ENCODE measurements around the gene FILIP1.

The FILIP1 gene

DNA sequence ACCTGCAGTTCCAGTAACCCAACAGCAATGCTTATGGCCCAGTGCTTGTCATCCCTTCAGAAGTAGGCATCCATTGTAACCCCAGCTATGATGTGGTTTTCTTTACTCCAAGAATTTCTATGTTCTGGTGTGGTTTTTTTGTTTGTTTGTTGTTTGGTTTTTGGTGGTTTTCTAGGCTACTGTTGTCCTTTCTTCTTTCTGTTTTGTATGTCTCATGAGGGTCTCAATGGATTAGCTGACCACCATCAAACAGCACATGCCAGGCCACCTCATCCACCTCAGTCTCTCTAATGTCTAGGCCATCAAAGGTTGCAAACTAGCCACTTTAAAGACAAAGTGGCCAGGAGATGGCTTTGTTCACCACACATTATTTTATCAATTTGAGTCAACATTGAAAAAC, 149.6 kb downstream of the FILIP1 start:
- Mint-ChIP-seq H3K36me3 (ENCODE audit: low read depth) (no peaks in the 10 kb centered on the region), H3K4me1 (peaks cover 5% of the 10 kb centered on the region)

DNA sequence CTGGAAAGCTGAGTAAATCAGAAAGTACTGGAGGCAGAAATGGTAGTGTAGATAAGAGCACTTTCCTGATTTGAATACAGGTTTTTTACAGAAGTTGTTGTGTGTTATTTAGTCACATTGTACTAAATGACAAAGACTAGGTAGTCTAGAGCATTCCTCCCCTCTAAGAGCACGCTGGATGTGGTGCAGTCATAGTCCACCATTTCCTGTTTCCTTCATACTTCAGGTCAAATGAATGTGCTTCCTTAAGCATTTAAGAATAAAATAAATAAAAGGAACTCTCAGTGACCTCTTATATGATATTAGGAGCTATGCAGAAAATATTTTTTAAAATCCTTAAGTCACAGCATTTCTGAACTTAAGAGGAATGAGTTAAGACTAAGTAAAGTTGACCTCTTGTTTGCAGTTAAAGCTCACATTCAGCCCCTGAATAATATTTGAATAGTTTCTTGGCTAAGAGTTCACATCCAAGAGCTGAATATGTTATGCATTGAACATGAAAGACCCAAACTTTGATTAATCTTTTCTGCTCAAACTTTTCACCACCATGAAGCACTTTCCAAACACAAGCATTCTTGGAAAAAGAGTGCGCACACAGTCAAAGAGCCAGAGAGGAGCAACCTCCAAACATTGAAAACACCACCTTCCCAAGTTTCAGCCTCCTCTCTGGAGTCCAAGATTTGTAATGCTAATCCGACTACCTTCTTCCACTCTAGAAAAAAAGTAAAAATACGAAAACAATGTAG, 155.6 kb downstream of the FILIP1 start:
- Mint-ChIP-seq H3K36me3 (ENCODE audit: low read depth) (no peaks in the 10 kb centered on the region), H3K4me1 (peaks cover 19% of the 10 kb centered on the region), H3K27me3 (ENCODE audit: low read depth, poor library complexity) (peaks cover 5% of the 10 kb centered on the region), H3K27ac (no peak overlapping the region), H3K4me3 (no peak overlapping the region), H3K9me3 (no peaks in the 10 kb centered on the region)
- TF ChIP-seq, protein P1, sequence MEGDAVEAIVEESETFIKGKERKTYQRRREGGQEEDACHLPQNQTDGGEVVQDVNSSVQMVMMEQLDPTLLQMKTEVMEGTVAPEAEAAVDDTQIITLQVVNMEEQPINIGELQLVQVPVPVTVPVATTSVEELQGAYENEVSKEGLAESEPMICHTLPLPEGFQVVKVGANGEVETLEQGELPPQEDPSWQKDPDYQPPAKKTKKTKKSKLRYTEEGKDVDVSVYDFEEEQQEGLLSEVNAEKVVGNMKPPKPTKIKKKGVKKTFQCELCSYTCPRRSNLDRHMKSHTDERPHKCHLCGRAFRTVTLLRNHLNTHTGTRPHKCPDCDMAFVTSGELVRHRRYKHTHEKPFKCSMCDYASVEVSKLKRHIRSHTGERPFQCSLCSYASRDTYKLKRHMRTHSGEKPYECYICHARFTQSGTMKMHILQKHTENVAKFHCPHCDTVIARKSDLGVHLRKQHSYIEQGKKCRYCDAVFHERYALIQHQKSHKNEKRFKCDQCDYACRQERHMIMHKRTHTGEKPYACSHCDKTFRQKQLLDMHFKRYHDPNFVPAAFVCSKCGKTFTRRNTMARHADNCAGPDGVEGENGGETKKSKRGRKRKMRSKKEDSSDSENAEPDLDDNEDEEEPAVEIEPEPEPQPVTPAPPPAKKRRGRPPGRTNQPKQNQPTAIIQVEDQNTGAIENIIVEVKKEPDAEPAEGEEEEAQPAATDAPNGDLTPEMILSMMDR (IDR thresholded peaks at IDR 0.05), result no peak
- no peak for DNase-seq

More for the DNA sequence above, 149.6 kb downstream of the FILIP1 start:
- TF ChIP-seq, protein P1 (IDR thresholded peaks at IDR 0.05), result no peak
- Mint-ChIP-seq H3K27ac (no peak overlapping the region), H3K4me3 (no peak overlapping the region), H3K9me3 (no peaks in the 10 kb centered on the region), H3K27me3 (ENCODE audit: low read depth, poor library complexity) (peaks cover 2% of the 10 kb centered on the region)
- DNase-seq, result no peak

DNA sequence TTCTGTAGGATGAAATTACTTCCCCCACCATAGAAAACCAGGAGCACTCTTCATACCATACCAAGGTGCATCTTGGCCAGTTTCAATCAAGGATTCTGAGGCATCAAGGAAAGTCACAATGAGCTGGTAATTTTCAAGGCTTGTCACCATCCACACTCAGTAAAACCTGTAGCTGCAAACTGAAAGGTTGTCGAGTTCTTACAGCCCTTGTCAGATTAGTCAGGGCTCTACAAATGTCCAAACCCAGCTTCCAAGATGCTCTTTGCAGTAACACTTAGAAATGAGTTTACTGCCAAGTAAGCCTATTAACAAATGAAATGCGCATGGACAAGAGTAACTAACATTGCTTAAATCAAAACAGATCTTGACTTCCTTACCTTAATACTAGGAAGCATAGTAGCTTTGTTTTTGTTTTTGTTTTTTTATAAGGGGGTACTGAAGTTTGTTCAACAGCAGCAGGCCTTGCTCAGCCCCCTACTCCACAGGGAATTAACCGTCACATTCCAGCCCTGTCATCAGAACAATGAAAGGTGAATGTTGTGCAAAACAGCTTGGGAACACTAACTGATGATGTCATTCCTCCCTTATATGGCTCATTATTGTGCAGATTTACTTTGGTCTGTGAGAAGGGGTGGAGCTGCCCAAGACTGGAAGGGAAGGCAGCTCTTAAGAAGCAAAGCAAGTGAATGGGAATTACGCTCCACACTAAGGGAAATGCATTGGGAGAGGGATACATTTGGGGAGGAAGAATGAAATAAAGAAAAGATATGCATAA, 159.1 kb downstream of the FILIP1 start:
- Mint-ChIP-seq H3K4me1 (peaks cover 19% of the 10 kb centered on the region), H3K9me3 (no peaks in the 10 kb centered on the region), H3K27ac (peak overlapping the region; percentile 47), H3K4me3 (no peak overlapping the region), H3K27me3 (ENCODE audit: low read depth, poor library complexity) (peaks cover 6% of the 10 kb centered on the region), H3K36me3 (ENCODE audit: low read depth) (no peaks in the 10 kb centered on the region)
- peak; percentile 18 for DNase-seq
- TF ChIP-seq, protein P1 (IDR thresholded peaks at IDR 0.05), result no peak

DNA sequence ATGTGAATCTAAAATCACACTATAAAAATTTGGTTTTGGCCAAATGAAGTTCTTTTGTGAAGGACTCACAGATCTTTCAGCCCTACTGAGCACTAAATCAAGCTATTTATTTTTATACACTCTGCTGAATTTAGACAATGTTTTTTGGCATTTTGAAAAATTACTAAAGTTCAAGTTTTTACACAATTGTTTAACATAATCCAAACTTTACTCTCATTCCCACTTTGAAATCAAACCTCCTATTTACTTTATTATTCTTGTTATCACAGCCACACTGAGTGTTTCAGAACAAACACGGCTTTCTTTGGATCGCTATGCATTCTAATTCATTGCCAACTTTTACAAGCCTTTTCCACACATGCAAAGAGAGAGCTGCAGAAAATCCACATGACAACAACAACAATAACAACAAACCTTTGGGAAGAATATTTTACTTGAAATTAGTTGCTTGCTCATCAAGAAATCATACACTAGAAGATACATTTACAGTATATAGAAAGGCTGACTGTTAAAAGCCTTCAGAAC, 159.9 kb downstream of the FILIP1 start:
- Mint-ChIP-seq H3K36me3 (ENCODE audit: low read depth) (no peaks in the 10 kb centered on the region), H3K27ac (no peak overlapping the region), H3K4me1 (peaks cover 19% of the 10 kb centered on the region), H3K9me3 (no peaks in the 10 kb centered on the region), H3K27me3 (ENCODE audit: low read depth, poor library complexity) (peaks cover 6% of the 10 kb centered on the region), H3K4me3 (no peak overlapping the region)
- DNase-seq, result no peak
- TF ChIP-seq, protein P1 (IDR thresholded peaks at IDR 0.05), result no peak

DNA sequence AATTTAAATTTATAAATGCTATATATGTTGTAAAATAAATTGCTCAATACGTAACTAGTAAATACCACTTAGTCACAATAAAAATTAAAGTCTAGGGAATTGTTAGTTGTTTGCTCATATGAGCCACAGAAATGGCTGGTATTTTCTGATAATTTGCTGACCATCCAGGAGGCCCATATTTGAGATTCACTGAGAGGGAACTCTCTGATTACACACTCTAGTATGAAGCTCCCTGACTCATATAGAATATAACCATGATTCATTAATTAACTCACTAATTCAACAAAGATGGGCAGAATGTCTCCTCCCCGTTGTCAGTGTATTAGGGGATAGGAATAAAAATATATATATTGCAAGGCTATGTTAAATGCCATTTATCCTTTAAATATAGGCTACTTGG, 162.4 kb downstream of the FILIP1 start:
- no peak for DNase-seq
- Mint-ChIP-seq H3K9me3 (no peaks in the 10 kb centered on the region), H3K4me1 (peaks cover 18% of the 10 kb centered on the region), H3K4me3 (no peak overlapping the region), H3K27me3 (ENCODE audit: low read depth, poor library complexity) (peaks cover 6% of the 10 kb centered on the region), H3K27ac (no peak overlapping the region), H3K36me3 (ENCODE audit: low read depth) (no peaks in the 10 kb centered on the region)
- TF ChIP-seq, protein P1 (IDR thresholded peaks at IDR 0.05), result no peak

All from nephron progenitor cell (in vitro differentiated cells).